UCSD-AML1 (cell line): ENCODE results near the gene ERBB2.
A peak's percentile ranks its signal among the peaks of the same experiment; 100 is the strongest.

Experiments used
- DNase-seq: peaks from one replicate; lab custom pipeline; 2025; ENCODE audit not compliant: unreplicated experiment; lab: John Stamatoyannopoulos, UW

The ERBB2 gene

DNA sequence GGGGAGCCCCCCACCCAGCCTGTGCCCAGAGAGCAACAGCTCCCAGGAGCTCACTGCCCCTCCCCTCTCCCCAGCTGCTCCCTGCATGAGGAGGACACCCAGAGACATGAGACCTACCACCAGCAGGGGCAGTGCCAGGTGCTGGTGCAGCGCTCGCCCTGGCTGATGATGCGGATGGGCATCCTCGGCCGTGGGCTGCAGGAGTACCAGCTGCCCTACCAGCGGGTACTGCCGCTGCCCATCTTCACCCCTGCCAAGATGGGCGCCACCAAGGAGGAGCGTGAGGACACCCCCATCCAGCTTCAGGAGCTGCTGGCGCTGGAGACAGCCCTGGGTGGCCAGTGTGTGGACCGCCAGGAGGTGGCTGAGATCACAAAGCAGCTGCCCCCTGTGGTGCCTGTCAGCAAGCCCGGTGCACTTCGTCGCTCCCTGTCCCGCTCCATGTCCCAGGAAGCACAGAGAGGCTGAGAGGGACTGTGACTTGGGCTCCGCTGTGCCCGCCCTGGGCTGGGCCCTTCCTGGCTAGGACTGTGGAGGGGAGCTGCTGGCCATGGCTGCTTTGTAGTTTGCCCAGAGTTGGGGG, 34.1 kb upstream of the ERBB2 start:
- no peak for DNase-seq

GRCh38 chr17:39666231-39666600, 33.6 kb upstream of the ERBB2 start:
- no peak for DNase-seq

DNA sequence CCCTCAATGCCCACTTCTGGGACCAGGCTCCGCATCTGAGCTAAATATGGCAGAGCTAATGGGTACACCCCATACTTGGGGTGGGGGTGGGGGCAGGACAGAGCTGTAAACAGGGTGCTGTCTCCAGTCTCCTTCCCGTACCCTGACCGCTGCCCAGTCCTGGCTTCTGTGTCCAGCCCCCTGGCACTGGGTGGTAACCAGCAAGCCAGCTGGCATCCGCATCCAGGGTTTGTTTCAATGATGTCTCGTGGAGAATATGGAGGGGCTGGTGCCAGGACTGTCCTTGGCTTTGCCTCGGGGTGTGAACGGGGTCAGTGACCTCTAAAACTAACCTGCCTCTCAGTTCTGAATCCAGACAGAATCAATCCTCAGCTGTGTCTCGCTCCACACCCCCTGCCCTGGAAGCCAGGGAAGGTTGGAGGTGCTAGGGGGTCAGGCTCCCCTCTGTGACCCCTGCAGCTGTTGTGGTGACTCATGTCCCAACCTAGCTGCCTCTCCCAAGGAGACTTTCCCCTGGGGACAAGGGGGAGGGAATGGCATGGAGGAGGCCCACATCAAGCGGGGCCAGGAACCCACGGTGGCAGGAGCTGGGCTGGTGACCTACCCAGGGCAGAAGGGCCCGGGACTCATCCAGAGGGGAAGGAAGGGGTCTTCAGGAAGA, 33.1 kb upstream of the ERBB2 start:
- DNase-seq: no peak

- DNase-seq: no peak
Observed at GRCh38 chr17:39667262-39667944, 32.5 kb upstream of the ERBB2 start.

- DNase-seq: peak; percentile 64
Observed at GRCh38 chr17:39667945-39668924, 31.6 kb upstream of the ERBB2 start, which contains the start of gene PNMT. PNMT (plus strand) TSS chr17:39668453; CDS start chr17:39668476, 23 bp downstream.

DNA sequence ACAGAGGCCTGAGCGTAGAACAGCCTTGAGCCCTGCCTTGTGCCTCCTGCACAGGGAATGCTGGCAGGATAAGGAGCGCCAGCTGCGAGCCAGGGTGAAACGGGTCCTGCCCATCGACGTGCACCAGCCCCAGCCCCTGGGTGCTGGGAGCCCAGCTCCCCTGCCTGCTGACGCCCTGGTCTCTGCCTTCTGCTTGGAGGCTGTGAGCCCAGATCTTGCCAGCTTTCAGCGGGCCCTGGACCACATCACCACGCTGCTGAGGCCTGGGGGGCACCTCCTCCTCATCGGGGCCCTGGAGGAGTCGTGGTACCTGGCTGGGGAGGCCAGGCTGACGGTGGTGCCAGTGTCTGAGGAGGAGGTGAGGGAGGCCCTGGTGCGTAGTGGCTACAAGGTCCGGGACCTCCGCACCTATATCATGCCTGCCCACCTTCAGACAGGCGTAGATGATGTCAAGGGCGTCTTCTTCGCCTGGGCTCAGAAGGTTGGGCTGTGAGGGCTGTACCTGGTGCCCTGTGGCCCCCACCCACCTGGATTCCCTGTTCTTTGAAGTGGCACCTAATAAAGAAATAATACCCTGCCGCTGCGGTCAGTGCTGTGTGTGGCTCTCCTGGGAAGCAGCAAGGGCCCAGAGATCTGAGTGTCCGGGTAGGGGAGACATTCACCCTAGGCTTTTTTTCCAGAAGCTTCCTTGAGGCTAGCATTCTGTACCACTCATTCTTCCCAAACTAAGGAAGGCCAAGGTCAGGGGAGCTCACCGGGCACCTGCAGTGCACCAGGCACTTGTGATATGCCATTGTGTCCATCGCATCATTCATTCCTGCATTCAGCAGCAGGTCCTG, 29.7 kb upstream of the ERBB2 start:
- no peak for DNase-seq

GRCh38 chr17:39670746-39671145, 29.1 kb upstream of the ERBB2 start:
- DNase-seq: no peak

GRCh38 chr17:39671651-39672521, 28.0 kb upstream of the ERBB2 start:
- DNase-seq: peak; percentile 29

GRCh38 chr17:39672522-39673334, 27.1 kb upstream of the ERBB2 start:
- DNase-seq: no peak

DNA sequence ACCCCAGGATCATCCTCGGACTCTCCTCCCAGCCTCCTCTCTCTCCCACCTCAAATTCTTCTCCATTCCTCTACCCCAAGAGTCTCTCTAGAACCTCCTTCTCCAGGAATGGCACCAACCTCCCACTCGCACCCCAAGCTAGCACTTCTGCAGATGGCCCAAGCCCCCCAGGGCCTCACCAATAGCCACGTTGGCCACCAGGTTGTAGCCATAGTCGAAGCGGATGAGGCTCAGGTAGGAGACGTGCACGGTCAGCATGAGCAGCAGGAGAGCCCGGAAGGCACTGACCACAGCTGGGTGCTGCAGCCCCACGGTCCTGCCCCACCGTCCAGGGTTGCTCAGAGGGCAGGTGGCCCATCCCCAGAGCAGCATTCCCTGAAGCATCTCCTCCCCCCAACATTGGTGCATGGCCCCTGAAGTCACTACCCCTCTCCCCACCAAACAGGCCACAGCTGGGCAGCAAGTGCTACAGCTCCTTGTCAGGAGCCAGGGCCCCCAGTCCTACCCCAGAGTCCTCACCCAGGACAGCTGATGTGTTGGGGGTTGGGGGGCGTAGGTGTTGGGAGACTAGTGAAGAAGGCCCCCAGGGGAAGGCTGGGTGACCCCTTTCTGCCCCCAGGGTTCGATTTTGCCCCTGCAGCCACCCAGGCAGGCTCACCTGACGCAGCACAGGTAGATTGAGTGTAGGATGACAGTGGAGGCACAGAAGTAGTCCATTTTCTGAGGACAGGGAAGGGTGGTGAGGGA, 26.4 kb upstream of the ERBB2 start:
- DNase-seq: no peak

DNA sequence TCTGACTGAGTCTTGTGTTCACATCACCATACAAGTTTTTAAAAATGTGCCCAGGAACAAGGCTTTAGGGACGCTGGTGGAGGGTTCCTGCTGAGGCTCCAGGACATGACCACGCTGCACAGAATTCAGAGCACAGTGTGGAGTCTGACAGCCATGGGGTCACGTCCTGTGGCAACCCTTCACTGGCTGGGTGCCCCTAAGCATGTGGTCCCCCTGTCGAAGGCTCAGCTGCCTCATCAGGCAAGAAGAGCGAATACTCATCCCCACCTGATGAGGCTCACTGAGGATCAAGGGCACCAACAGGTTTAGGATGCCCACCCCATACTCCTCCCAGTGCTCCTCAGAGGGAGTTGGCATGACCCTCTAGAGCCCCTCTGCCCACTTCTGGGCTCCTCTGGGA, 25.7 kb upstream of the ERBB2 start:
- DNase-seq: no peak

DNA sequence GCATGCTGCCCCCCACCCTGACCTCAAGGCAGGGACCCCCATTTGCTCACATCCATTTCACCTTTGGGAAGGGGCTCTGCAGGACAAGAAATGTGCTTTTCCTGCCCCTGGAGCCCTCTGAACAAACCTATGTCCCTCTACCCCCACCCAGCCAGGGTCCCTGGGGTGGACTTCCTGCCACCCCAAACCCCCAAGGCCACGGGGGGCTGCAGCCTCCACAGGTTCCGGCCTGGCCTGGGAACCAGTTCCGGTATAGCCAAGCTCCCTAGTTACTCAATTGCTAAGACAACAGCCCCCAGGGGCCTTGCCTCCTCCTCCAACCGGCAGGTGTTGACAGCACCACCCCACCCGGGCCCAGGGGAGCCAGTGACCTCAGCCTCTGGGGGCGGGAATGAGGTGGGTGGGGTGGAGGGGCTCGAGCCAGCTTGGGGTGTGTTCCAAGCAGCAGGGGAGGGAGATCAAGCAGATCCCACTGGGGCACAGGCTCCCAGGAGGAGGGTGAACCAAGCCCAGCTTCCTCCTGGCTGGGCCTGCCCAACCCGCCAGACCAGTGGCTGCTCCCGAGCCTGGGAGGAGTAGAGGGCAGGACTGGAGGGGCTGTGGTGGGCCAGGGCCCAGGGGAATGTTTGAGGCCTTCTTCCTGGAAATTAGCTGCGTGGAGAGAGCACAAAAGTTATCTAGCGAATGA, 25.0 kb upstream of the ERBB2 start:
- DNase-seq: peak; percentile 58

GRCh38 chr17:39675390-39676082, 24.3 kb upstream of the ERBB2 start:
- no peak for DNase-seq

GRCh38 chr17:39676198-39676819, 23.6 kb upstream of the ERBB2 start:
- DNase-seq: peak; percentile 74

DNA sequence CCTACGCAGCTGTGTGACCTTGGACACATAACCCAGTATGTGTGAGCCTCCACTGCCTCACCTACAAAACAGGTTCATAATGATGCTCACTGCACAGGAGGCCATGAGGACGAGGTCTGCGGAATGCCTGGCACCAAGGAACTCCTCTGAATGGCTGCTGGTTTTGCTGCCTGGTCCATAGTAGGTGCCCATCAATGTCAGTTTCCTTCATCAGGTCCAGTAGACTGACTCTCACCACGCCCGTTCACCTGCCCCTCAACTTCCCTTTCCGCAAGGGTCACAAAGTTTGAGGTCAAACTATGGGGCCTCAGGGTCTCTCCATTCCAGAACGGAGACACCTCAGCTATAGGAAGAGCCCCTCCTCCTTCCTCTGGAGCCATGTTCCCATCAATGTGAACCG, 22.8 kb upstream of the ERBB2 start:
- DNase-seq: no peak
